Measurements from ENCODE around the gene CITED4. TPM values are rescaled to one million over a fixed set of nuclear protein-coding genes. Genes with fewer than 3 reads are reported as not detected.
A peak's percentile ranks its signal among the peaks of the same experiment; 100 is the strongest.

The CITED4 gene
- total RNA-seq, 1 experiment from 2014 or later, result 1.8 TPM

- DNase-seq (ENCODE audit: low read depth), result no peak
Measured at GRCh38 chr1:40853885-40854170, 8.3 kb downstream of the CITED4 start.

DNA sequence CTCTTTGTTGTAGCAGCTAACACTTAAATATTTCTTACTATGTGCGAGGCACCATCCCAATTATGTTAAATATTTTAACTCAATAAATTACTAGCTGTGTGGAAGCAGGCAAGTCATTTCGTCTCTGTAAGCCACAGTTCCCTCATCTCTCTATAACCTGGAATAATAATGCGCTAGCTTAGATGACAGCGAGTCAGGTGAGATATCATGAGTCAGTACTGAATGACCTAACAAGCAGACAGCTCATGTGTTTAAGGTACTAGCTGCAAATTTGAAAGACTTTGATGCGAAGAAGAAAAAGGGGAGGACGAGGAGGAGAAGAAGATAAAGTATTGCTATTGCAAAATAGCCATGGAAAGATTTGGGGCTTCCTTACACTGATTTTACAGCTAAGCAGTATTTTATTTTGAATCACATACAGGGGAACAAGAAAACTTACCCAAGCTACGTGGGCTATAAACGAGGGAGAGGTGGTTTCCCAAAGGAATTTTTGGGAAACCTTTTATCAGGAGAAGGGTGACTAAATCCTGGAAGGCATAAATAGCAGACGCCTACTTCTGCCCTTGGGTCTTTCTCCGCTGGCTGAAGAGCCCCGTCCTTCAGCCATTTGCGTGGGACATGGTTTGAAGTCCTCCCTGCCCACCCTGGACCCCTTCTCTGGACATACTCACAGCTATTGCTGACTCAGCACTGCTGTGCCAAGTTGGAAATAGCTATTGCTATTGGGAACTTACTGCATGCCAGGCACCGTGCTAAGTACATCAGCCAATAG, 8.9 kb downstream of the CITED4 start:
- DNase-seq (ENCODE audit: low read depth), result no peak

GRCh38 chr1:40851643-40852042, 10.5 kb downstream of the CITED4 start:
- no peak for DNase-seq (ENCODE audit: low read depth)

GRCh38 chr1:40849801-40850592, 12.2 kb downstream of the CITED4 start:
- DNase-seq (ENCODE audit: low read depth), result peak; percentile 47

- peak; percentile 52 for DNase-seq (ENCODE audit: low read depth)
Measured at GRCh38 chr1:40848530-40849189, 13.5 kb downstream of the CITED4 start.

DNA sequence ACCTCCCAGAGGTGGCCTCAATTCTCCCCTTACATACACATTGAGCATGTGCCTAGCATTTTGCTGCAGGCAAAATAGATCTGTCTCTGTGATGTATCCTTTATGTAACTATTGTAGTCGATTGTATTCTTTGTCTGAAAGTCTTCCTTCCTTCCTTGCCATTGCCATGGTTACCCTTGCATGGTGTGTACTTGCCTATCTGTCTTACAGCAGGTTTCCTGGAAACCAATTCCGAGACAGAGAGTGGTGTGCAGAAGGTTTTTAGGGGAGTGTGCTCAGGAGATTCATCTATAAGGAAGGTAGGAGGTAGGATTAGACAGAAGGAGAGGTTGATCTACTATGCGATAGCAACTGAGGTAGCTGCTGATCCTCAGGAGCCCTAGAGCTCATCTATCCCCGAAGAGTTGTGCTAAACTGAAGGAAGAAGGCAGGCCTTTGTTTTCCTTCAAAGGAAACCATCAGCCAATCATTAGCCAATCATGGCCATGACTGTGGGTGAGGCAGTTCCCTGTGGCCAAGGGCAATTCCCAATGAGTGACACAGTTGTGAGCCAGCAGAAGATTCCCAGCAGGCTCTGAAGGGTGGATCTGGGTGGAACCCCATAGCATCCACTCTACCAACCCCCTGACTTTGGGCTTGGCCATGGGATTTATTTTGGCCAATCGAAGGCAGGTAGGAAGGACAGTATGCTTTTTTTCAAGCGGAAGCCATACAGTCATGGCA, 15.0 kb downstream of the CITED4 start:
- DNase-seq (ENCODE audit: low read depth), result no peak

DNA sequence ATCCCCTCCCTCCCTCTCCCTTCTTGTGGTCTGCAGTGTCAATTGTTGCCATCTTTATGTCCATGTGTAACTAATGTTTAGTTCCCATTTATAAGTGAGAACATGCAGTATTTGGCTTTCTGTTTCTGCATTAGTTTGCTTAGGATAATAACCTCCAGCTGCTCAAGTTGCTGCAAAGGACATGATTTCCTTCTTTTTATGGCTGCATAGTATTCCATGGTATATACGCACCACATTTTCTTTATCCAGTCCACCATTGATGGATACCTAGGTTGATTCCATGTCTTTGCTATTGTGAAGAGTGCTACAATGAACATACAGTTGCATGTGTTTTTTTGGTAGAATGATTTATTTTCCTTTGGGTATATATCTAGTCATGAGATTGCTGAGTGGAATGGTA, 16.3 kb downstream of the CITED4 start:
- no peak for DNase-seq (ENCODE audit: low read depth)

- no peak for DNase-seq (ENCODE audit: low read depth)
Measured at GRCh38 chr1:40844887-40845878, 17.0 kb downstream of the CITED4 start.

DNA sequence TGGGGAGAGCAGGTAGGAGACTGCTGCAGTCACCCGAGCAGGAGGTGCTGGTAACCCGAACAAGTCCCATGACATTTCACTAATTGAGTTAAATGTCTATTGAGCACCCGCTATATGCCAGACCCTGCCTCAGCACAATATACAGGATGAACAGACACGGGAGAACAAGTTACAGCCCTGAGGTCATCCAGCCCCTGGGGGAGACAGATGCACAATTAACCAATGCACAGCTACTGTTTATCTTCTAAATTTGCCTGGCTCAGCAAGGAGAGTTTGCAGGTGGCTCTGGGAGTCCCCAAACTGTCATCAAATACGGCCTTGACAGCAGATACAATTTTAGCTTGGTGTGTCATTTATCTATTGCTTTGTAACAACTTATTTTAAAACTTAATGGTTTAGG, 18.1 kb downstream of the CITED4 start:
- DNase-seq (ENCODE audit: low read depth), result no peak

DNA sequence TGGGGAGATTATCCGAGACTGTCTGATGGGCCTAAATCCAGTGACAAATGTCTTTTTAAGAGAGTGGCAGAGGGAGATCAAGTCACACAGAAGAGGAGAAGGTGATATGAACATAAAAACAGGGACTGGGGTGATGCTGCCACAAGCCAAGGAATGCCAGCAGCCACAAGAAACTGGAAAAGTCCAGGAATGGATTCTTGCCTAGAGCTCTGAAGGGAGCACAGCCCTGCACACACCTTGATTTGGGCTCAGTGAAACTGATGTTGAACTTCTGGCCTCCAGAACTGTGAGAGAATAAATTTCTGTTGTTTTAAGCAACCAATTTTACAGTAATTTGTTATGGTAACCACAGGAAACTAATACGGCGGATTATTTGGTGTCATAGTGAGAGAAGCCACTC, 19.5 kb downstream of the CITED4 start:
- no peak for DNase-seq (ENCODE audit: low read depth)

- DNase-seq (ENCODE audit: low read depth), result no peak
Measured at GRCh38 chr1:40842207-40842606, 20.0 kb downstream of the CITED4 start.

DNA sequence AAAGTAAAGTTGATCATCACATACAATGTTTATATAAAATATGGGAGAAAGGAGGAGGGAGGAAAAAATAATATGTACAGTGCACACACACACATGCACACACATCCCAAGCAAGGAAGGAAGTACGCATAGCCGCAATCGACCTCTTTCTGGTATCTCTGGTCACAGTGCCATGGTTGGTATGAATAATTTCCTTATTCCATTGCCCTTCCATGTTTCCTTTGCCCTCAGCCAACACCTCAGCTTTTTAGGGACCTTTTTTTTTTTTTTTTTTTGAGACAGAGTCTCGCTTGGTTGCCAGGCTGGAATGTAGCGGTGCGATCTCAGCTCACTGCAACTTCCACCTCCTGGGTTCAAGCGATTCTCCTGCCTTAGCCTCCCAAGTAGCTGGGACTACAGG, 20.6 kb downstream of the CITED4 start:
- no peak for DNase-seq (ENCODE audit: low read depth)

DNA sequence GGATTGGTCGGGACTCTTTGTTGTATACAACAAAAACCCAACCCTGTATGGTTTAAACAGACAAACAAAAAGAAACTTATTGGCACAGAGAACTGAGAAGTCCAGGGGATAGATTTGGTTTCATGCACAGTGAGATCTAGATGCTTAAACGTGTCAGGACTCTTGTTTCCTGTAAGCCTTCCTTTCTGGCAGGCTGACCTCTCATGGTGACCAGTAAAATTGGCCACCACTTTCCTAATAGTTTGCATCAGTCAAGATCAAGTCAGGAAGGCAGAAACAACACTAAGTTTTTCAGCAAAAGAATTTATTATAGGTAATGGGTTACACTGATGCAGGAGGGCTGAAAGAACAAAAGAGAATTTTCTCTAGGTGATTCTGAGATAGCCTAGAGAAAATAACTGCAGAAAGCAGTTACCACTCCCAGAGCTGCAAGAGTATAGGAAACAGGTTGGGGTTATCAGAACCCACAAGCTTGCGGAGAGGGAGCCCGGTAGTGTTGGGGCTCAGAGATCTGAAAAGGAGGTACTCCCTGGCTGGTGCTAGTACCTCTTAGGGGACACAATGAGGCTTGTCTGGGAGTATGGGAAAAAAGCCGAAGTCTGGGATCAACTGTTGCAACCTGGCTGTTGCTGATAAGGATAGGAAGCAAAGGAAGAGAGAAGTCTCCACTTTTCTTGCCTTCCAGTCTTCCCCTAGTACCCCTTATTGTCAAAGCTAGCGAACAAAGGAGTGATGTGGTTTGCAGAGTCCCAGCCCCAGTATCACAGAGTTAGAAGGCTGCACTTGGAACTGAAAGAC, 21.4 kb downstream of the CITED4 start:
- DNase-seq (ENCODE audit: low read depth), result no peak

GRCh38 chr1:40839943-40840335, 22.2 kb downstream of the CITED4 start:
- DNase-seq (ENCODE audit: low read depth), result no peak

GRCh38 chr1:40838980-40839942, 22.9 kb downstream of the CITED4 start:
- DNase-seq (ENCODE audit: low read depth), result no peak

- no peak for DNase-seq (ENCODE audit: low read depth)
Measured at GRCh38 chr1:40838045-40838979, 23.9 kb downstream of the CITED4 start.

- DNase-seq (ENCODE audit: low read depth), result no peak
Measured at GRCh38 chr1:40837601-40838000, 24.6 kb downstream of the CITED4 start.

- DNase-seq (ENCODE audit: low read depth), result no peak
Measured at GRCh38 chr1:40836283-40836682, 25.9 kb downstream of the CITED4 start.

Measured in LHCN-M2 (cell line).